Measurements from ENCODE around the gene CD5L. TPM values are rescaled to one million over a fixed set of nuclear protein-coding genes. Genes with fewer than 3 reads are reported as not detected.

CD5L gene
- total and polyA plus RNA-seq, 8 donors: 0.17 to 0.23 TPM; not detected in 6

DNA sequence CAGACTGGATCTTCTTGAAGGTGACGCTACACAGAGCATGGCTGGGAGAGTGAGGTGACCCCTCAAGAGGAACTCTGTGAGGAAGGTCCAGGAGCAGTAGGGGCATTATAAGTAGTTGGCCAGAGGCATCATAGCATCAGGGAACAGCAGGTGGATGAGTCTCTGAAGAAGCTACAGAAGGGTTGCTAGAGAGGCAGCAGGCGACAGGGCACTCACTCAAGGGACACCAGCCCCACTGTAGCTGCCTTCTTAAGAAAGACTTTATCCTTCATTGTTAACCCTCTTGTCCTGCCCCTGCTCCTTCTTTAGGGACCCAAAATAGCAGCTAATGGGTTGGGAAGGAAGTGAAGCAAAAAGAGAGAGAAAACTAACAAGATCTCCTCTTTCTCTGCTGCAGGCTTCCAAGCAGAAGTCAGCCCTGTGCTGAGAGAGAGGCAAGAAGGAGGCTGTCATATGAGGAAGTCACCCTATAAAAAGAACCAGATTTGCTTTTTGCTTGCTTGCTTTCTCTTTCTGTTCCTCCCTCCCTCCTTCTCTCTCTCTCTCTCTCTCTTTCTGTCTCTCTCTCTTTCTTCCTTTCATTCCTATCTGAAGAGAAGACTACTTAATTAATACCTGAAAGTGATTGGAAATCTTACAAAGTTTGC is 7.7 kb upstream of the CD5L start:
- WGBS, 2 donors: 80 to 97% methylated on average over 2 of the region's 2 CpGs
- FAIRE-seq (no peak), ATAC-seq (peak in 1 of 4 donors; percentile 32), DNase-seq (no peak)
- Histone ChIP-seq H3K4me1 (no peaks in the 10 kb centered on the region), H3K36me3 (no peaks in the 10 kb centered on the region), H3K4me3 (no peak overlapping the region), H3K9me3 (no peaks in the 10 kb centered on the region), H3K27ac (no peak overlapping the region), H3K27me3 (no peaks in the 10 kb centered on the region)
- TF ChIP-seq CTCF (IDR thresholded peaks at IDR 0.05): no peak
- intact Hi-C loops (cut with DNase I): no loop called here

- 60 to 63% methylated on average over 4 of the region's 4 CpGs for WGBS, 2 donors
- no peak overlapping the region for H3K4me3 ChIP-seq
- TF ChIP-seq CTCF (IDR thresholded peaks at IDR 0.05): no peak
- no peaks in the 10 kb centered on the region for H3K36me3 ChIP-seq
- no peaks in the 10 kb centered on the region for H3K9me3 ChIP-seq
- H3K4me1 ChIP-seq: no peaks in the 10 kb centered on the region
- peak in 1 of 4 donors; percentile 43 for ATAC-seq
- FAIRE-seq: no peak
- DNase-seq: no peak
- no peak overlapping the region for H3K27ac ChIP-seq
- H3K27me3 ChIP-seq: no peaks in the 10 kb centered on the region
- intact Hi-C loops (cut with DNase I): no loop called here
Measured at GRCh38 chr1:157844089-157844830, 2.7 kb upstream of the CD5L start.

DNA sequence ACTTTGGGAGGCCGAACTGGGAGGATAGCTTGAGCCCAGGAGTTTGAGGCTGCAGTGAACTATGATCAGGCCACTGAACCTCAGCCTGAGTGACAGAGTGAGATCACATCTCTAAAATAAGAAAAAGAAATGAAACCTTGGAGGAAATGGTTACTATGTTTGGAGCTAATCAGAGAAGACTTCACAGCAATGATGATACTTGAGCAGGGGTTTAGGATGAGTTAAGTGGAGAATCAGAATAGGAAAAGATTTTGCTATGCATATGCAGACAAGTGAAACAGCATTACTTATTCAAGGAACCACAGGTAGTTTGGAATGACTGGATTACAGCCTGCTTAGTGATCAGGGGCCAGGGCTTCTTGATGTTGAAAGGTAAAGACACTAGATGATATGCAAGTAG is 1.3 kb upstream of the CD5L start:
- intact Hi-C loops (cut with DNase I): no loop called here
- H3K4me3 ChIP-seq: no peak overlapping the region
- H3K36me3 ChIP-seq: no peaks in the 10 kb centered on the region
- FAIRE-seq: no peak
- no peak for DNase-seq
- H3K27ac ChIP-seq: no peak overlapping the region
- no peaks in the 10 kb centered on the region for H3K27me3 ChIP-seq
- 59 to 73% methylated on average over 1 of the region's 1 CpG for WGBS, 2 donors
- no peaks in the 10 kb centered on the region for H3K9me3 ChIP-seq
- no peaks in the 10 kb centered on the region for H3K4me1 ChIP-seq
- no peak for ATAC-seq
- TF ChIP-seq CTCF (IDR thresholded peaks at IDR 0.05): no peak

DNA sequence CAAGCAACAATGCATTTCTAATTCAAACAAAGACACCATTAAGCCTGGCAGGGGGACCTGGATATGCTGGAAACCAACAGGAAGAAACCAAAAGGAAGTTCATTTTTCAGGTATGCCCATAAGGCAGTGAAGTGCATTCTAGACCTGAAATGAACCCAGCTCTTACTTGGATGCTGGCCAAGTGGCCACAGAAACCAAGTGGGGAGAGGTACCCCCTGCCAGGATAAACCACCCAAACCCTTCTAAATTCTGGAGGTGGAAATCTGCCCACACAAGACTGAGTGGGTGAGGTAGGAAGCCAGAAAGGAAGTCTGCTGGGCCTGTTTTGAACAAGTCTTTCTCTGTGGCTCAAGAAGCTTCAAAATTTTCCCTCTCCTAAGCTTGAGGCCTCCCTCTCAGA is 2.6 kb downstream of the CD5L start:
- H3K27me3 ChIP-seq: no peaks in the 10 kb centered on the region
- H3K36me3 ChIP-seq: no peaks in the 10 kb centered on the region
- DNase-seq (no peak), ATAC-seq (no peak), FAIRE-seq (no peak)
- no peak for TF ChIP-seq CTCF (IDR thresholded peaks at IDR 0.05)
- H3K9me3 ChIP-seq: no peaks in the 10 kb centered on the region
- H3K4me1 ChIP-seq: no peaks in the 10 kb centered on the region
- H3K27ac ChIP-seq: no peak overlapping the region
- intact Hi-C loops (cut with DNase I): no loop called here
- no peak overlapping the region for H3K4me3 ChIP-seq

- ATAC-seq (no peak), DNase-seq (peak in 1 of 6 donors; percentile 21), FAIRE-seq (no peak)
- Histone ChIP-seq H3K27me3 (no peaks in the 10 kb centered on the region), H3K4me3 (no peak overlapping the region), H3K9me3 (no peaks in the 10 kb centered on the region), H3K4me1 (no peaks in the 10 kb centered on the region), H3K36me3 (no peaks in the 10 kb centered on the region), H3K27ac (no peak overlapping the region)
- intact Hi-C loops (cut with DNase I): no loop called here
- WGBS, 2 donors: 66 to 72% methylated on average over 12 of the region's 12 CpGs
- no peak for TF ChIP-seq CTCF (IDR thresholded peaks at IDR 0.05)
Measured at GRCh38 chr1:157834430-157834829, 7.2 kb downstream of the CD5L start.

Data from pancreas (tissue), 10 donors.